ENCODE results near the gene KRTAP29-1.

DNA sequence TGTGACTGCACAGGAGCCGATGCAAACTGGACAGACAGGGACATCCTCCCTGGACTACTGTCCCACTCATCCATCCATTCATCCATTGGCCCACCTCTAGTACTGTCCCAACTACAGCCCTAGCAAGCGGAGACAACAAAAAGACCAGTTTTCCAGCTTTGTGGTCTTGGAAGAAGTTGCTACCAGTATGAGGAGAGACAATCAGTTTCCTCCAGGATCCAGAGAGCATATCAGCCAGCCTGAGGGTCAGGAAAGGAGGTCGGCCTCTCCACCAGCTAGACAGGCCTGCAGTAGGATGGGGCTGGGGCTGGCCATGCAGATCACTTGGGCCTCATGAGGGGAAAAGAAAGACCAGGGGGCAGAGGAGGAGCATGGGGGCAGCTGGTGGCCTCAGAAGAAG, 31.2 kb upstream of the KRTAP29-1 start:
- TF ChIP-seq, protein P1, sequence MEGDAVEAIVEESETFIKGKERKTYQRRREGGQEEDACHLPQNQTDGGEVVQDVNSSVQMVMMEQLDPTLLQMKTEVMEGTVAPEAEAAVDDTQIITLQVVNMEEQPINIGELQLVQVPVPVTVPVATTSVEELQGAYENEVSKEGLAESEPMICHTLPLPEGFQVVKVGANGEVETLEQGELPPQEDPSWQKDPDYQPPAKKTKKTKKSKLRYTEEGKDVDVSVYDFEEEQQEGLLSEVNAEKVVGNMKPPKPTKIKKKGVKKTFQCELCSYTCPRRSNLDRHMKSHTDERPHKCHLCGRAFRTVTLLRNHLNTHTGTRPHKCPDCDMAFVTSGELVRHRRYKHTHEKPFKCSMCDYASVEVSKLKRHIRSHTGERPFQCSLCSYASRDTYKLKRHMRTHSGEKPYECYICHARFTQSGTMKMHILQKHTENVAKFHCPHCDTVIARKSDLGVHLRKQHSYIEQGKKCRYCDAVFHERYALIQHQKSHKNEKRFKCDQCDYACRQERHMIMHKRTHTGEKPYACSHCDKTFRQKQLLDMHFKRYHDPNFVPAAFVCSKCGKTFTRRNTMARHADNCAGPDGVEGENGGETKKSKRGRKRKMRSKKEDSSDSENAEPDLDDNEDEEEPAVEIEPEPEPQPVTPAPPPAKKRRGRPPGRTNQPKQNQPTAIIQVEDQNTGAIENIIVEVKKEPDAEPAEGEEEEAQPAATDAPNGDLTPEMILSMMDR (conservative IDR thresholded peaks at IDR 0.05), result no peak
- TF ChIP-seq EZH2 (IDR thresholded peaks at IDR 0.05; ENCODE audit: low read depth), result no peak

Data from PC-9 (cell line).